HG02642 (cell line): ENCODE data around the gene CACNA2D1.
"Not testable (repeated sequence)": the region's sequence is repeated elsewhere in the genome, so short reads cannot be mapped to it uniquely, and the experiment has no call there.

Experiments
- ATAC-seq: cut with Tn5 transposase; IDR thresholded peaks from one replicate; pipeline ENCODE4 v1.9.1; 2021; ENCODE audit warnings: mild to moderate bottlenecking; ENCODE audit not compliant: unreplicated experiment, poor library complexity

CACNA2D1 gene

DNA sequence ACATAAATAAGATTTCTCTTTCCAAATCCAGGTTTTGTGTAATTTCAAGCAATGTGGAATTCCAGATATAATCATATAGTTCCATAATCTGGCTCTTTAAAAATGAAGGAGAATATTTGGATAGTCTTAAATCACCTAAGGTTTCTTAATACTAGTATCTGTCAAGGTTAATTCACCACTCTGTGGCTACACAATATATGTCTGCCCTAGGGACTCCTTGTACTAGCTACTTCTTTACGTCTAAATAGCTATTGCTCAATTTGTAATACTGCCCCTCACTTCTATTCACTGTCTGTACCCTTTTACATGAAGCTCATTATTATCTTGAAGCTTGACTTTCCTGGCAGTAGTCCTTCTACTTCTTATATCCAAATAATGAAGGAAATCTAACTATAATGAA lies 47.2 kb downstream of the CACNA2D1 start:
- ATAC-seq, result no peak

DNA sequence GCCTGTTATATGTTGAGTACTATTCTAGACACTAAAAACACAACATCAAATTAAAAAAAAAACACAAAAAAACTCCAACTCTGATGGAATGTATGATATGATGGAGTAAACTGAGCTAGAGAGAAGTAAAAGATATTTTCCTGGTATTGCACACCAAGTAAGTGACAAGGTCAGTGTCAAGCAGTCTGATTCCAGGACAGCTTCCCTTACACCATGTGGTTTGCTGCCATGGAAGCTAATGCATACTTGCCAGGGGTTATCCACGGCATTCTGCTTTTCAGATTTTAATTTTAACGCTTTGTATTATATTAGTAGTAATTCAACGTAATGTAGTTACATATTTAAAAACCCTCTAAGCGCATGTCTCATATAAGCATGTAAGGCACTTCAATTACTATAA lies 48.4 kb downstream of the CACNA2D1 start:
- ATAC-seq, result no peak

- ATAC-seq, result no peak
These were observed 49.7 kb downstream of the CACNA2D1 start for GRCh38 chr7:82393840-82394220.

- no peak for ATAC-seq
These were observed 50.3 kb downstream of the CACNA2D1 start for GRCh38 chr7:82393076-82393839.

- ATAC-seq, result no peak
These were observed 52.6 kb downstream of the CACNA2D1 start for GRCh38 chr7:82390936-82391335.

GRCh38 chr7:82389876-82390275 lies 53.7 kb downstream of the CACNA2D1 start:
- ATAC-seq, result no peak

GRCh38 chr7:82388138-82388537 lies 55.4 kb downstream of the CACNA2D1 start:
- no peak for ATAC-seq

- ATAC-seq, result not testable (repeated sequence)
These were observed 57.0 kb downstream of the CACNA2D1 start for GRCh38 chr7:82386571-82386970.

GRCh38 chr7:82384779-82385178 lies 58.8 kb downstream of the CACNA2D1 start:
- no peak for ATAC-seq

DNA sequence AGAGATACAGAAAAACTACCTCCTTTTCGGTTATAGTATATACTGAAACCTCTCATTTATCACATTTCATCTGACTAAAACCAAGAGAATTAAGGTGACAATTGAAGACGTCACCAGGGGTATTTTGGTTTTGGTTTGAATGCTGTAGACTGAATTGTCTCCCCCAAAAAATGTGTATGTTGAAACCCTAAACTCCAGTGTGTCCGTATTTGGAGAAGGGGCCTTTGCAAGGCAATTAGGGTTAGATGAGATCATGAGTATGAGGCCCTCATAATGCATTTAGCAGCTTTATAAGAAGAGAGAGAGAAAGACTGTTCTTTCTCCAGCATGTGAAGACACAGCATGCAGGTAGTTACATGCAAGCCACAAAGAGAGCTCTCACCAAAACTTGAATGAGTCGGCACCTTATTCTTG lies 59.5 kb downstream of the CACNA2D1 start:
- no peak for ATAC-seq

DNA sequence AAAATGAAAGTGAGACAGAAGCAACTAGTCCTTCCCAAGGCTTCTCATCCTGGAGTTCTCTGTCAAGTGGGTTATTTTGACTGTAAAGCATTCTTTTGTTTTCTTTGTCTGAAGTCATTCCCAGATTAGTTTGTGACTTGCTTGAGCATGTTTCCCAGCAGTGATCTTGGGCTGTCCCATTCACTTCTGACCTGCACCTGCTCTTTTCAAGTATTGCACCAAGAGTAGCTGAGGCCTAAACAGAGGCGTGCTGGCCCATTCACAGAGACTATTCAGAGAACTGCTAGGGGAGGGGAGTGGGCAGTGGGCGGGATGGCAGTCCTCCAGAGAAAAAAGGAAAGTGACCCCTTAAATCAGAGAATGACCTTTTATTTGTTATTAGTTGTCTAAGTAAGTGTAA lies 61.3 kb downstream of the CACNA2D1 start:
- no peak for ATAC-seq

DNA sequence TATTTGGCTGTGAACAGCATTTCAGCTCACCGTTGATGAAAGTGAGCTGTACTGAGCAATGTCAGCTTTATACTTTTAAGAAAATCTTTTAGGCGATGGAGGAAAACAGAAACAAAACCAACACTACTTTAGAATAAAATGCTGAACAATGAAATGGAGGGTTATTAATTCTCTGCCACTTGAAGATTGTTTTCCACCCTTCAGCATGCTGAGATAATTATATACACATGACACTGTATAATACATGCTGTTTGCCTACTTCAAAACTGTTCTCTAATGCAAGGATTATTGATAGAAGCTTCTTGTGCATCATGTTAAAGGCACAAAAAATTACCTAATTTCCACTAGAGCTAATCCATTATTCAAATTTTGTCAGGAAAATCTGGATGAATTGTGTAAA lies 66.8 kb downstream of the CACNA2D1 start:
- ATAC-seq, result no peak

GRCh38 chr7:82375713-82376112 lies 67.9 kb downstream of the CACNA2D1 start:
- ATAC-seq, result no peak

- ATAC-seq, result no peak
These were observed 68.4 kb downstream of the CACNA2D1 start for GRCh38 chr7:82375129-82375528.

- ATAC-seq, result no peak
These were observed 69.5 kb downstream of the CACNA2D1 start for GRCh38 chr7:82373926-82374635.

- no peak for ATAC-seq
These were observed 78.9 kb downstream of the CACNA2D1 start for GRCh38 chr7:82364671-82365070.

- ATAC-seq, result no peak
These were observed 79.5 kb downstream of the CACNA2D1 start for GRCh38 chr7:82364048-82364447.

GRCh38 chr7:82362129-82362706 lies 81.4 kb downstream of the CACNA2D1 start:
- no peak for ATAC-seq

DNA sequence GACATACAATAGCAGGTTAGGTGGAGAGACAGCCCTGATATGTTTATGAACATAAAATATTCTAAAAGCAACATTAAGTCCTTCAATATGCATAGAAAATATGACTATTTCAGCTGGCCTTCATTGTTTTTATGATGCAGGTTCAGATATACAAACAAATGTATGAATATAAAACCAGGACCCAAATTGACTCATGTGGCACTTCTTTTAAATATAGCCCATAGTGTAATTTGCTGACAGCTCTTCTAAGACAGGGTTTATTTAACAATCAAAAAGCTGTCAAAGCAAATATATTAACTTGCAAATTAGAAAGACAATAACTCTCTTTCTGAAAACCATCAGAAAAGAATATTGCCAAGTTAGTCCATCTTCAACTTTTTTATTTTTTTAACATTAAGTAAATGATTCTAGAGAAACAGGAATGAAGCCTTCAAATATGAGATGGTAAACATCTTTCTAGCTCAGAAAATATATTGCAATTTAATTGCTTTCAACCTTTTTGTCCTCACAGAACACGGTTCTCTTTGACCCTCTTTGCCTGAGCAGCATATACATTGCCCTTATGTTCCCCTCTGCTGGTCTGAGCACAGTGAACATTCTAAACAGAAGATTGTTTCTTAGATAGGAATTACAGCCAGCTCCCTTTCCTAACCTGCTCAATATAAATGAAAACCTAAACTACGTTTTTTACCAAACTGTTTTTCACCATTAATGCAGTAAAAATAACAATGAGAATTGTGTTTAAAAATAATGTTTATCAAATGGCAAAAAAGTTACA lies 82.8 kb downstream of the CACNA2D1 start:
- no peak for ATAC-seq

- ATAC-seq, result no peak
These were observed 84.2 kb downstream of the CACNA2D1 start for GRCh38 chr7:82359426-82359825.

GRCh38 chr7:82358923-82359322 lies 84.7 kb downstream of the CACNA2D1 start:
- ATAC-seq, result no peak
